ENCODE data around the gene PGBD5. TPM values are rescaled to one million over a fixed set of nuclear protein-coding genes. Genes with fewer than 3 reads are reported as not detected.

The PGBD5 gene
- total RNA-seq, 1 donor from 2014 or later = 2.0 TPM

DNA sequence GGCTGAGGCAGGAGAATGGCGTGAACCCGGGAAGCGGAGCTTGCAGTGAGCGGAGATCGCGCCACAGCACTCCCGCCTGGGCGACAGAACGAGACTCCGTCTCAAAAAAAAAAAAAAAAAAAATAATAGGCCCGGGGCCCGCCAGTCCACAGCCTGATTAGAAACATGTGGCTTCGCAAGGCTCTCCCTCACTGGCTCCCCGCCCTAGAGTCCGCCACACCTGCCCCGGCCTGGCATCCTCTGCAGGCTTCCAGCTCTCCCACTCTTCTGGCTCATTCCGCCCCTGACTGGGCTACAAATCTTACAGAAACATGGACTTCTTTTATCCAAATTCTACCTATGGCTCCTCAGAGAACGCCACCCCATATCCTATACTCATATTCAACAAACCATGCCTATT, 32.4 kb downstream of the PGBD5 start:
- DNase-seq (ENCODE audit: low spot score) = no peak
- Mint-ChIP-seq H3K36me3 (ENCODE audit: low read depth, unreplicated experiment) (no peaks in the 10 kb centered on the region), H3K9me3 (ENCODE audit: unreplicated experiment) (no peaks in the 10 kb centered on the region), H3K4me3 (ENCODE audit: unreplicated experiment) (no peak overlapping the region), H3K4me1 (ENCODE audit: unreplicated experiment) (peaks cover 3% of the 10 kb centered on the region), H3K27me3 (ENCODE audit: unreplicated experiment) (peaks cover 3% of the 10 kb centered on the region), H3K27ac (ENCODE audit: unreplicated experiment) (no peak overlapping the region)
- TF ChIP-seq, protein P1, sequence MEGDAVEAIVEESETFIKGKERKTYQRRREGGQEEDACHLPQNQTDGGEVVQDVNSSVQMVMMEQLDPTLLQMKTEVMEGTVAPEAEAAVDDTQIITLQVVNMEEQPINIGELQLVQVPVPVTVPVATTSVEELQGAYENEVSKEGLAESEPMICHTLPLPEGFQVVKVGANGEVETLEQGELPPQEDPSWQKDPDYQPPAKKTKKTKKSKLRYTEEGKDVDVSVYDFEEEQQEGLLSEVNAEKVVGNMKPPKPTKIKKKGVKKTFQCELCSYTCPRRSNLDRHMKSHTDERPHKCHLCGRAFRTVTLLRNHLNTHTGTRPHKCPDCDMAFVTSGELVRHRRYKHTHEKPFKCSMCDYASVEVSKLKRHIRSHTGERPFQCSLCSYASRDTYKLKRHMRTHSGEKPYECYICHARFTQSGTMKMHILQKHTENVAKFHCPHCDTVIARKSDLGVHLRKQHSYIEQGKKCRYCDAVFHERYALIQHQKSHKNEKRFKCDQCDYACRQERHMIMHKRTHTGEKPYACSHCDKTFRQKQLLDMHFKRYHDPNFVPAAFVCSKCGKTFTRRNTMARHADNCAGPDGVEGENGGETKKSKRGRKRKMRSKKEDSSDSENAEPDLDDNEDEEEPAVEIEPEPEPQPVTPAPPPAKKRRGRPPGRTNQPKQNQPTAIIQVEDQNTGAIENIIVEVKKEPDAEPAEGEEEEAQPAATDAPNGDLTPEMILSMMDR (IDR thresholded peaks at IDR 0.05; ENCODE audit: unreplicated experiment) = no peak

- no peaks in the 10 kb centered on the region for H3K9me3 Mint-ChIP-seq (ENCODE audit: unreplicated experiment)
- no peaks in the 10 kb centered on the region for H3K36me3 Mint-ChIP-seq (ENCODE audit: low read depth, unreplicated experiment)
- H3K27me3 Mint-ChIP-seq (ENCODE audit: unreplicated experiment) = peaks cover 3% of the 10 kb centered on the region
- H3K4me1 Mint-ChIP-seq (ENCODE audit: unreplicated experiment) = peaks cover 3% of the 10 kb centered on the region
- no peak overlapping the region for H3K27ac Mint-ChIP-seq (ENCODE audit: unreplicated experiment)
- DNase-seq (ENCODE audit: low spot score) = no peak
- TF ChIP-seq, protein P1 (IDR thresholded peaks at IDR 0.05; ENCODE audit: unreplicated experiment) = no peak
- no peak overlapping the region for H3K4me3 Mint-ChIP-seq (ENCODE audit: unreplicated experiment)
Measured at GRCh38 chr1:230392920-230393521, 33.1 kb downstream of the PGBD5 start.

DNA sequence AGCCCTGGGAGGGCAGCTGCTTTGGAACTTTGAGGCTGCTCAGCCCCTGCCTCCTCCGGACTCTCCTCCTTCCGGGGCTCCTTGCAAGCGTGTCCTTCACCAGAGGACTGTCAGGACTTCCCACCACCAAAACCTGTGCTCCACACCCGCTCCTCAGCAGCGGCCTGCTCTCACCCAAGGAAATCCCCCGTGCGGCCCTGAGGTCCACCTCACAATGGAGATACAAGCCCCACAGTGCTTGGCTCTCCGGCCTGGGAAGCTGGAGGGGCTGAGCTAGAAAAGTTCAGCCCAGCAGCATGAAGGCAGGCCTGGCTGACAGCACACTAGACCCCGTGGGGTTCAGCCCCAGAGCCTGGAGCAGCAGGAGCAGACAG, 33.6 kb downstream of the PGBD5 start:
- Mint-ChIP-seq H3K4me1 (ENCODE audit: unreplicated experiment) (peaks cover 3% of the 10 kb centered on the region), H3K36me3 (ENCODE audit: low read depth, unreplicated experiment) (no peaks in the 10 kb centered on the region), H3K27me3 (ENCODE audit: unreplicated experiment) (peaks cover 3% of the 10 kb centered on the region), H3K27ac (ENCODE audit: unreplicated experiment) (no peak overlapping the region), H3K9me3 (ENCODE audit: unreplicated experiment) (no peaks in the 10 kb centered on the region), H3K4me3 (ENCODE audit: unreplicated experiment) (no peak overlapping the region)
- no peak for DNase-seq (ENCODE audit: low spot score)
- TF ChIP-seq, protein P1 (IDR thresholded peaks at IDR 0.05; ENCODE audit: unreplicated experiment) = no peak

GRCh38 chr1:230391776-230392535, 34.2 kb downstream of the PGBD5 start:
- H3K4me1 Mint-ChIP-seq (ENCODE audit: unreplicated experiment) = peaks cover 4% of the 10 kb centered on the region
- TF ChIP-seq, protein P1 (IDR thresholded peaks at IDR 0.05; ENCODE audit: unreplicated experiment) = no peak
- no peak overlapping the region for H3K4me3 Mint-ChIP-seq (ENCODE audit: unreplicated experiment)
- DNase-seq (ENCODE audit: low spot score) = no peak
- no peak overlapping the region for H3K27ac Mint-ChIP-seq (ENCODE audit: unreplicated experiment)
- H3K27me3 Mint-ChIP-seq (ENCODE audit: unreplicated experiment) = peaks cover 3% of the 10 kb centered on the region
- no peaks in the 10 kb centered on the region for H3K36me3 Mint-ChIP-seq (ENCODE audit: low read depth, unreplicated experiment)
- H3K9me3 Mint-ChIP-seq (ENCODE audit: unreplicated experiment) = no peaks in the 10 kb centered on the region

DNA sequence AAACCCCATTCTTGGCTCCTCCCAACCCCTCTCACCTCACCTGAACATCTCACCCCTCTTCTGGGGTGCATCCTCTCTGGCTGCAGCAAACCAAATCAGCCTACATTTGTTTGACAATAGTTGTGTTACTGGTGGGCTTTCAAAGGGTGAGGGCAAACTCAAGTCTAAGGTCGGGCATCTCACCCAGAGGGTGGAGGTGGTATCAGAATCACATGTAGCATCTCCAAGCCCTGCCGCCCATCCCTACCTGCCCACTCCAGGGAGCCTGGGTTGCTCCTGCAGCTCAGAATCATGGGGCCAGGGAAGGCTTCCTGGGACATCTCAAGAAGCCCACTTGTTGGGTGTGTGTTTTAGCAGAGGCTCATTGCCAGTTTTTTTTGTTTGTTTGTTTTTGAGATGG, 35.8 kb downstream of the PGBD5 start:
- H3K27me3 Mint-ChIP-seq (ENCODE audit: unreplicated experiment) = peaks cover 3% of the 10 kb centered on the region
- no peaks in the 10 kb centered on the region for H3K36me3 Mint-ChIP-seq (ENCODE audit: low read depth, unreplicated experiment)
- H3K27ac Mint-ChIP-seq (ENCODE audit: unreplicated experiment) = no peak overlapping the region
- H3K4me3 Mint-ChIP-seq (ENCODE audit: unreplicated experiment) = no peak overlapping the region
- TF ChIP-seq, protein P1 (IDR thresholded peaks at IDR 0.05; ENCODE audit: unreplicated experiment) = no peak
- DNase-seq (ENCODE audit: low spot score) = no peak
- H3K4me1 Mint-ChIP-seq (ENCODE audit: unreplicated experiment) = peaks cover 9% of the 10 kb centered on the region
- H3K9me3 Mint-ChIP-seq (ENCODE audit: unreplicated experiment) = no peaks in the 10 kb centered on the region

All from endothelial cell (in vitro differentiated cells).